GM19240 (cell line): Measurements from ENCODE around the gene KCNE4.
A peak's percentile ranks its signal among the peaks of the same experiment; 100 is the strongest.

ENCODE experiments used
- DNase-seq: peaks from one replicate; pipeline ENCODE4 v3.0.0; 2011; ENCODE audit warnings: low spot score; ENCODE audit not compliant: insufficient read length

KCNE4 gene

GRCh38 chr2:223083402-223084070 is 31.5 kb downstream of the KCNE4 start:
- no peak for DNase-seq

- no peak for DNase-seq
Measured at GRCh38 chr2:223084873-223085272, 32.9 kb downstream of the KCNE4 start.

GRCh38 chr2:223086370-223086981 is 34.5 kb downstream of the KCNE4 start:
- no peak for DNase-seq

- DNase-seq = no peak
Measured at GRCh38 chr2:223087466-223087865, 35.5 kb downstream of the KCNE4 start.

- no peak for DNase-seq
Measured at GRCh38 chr2:223088866-223089265, 36.9 kb downstream of the KCNE4 start.

- DNase-seq = no peak
Measured at GRCh38 chr2:223090039-223090438, 38.0 kb downstream of the KCNE4 start.

- DNase-seq = no peak
Measured at GRCh38 chr2:223090540-223091235, 38.7 kb downstream of the KCNE4 start.

- DNase-seq = no peak
Measured at GRCh38 chr2:223092667-223093066, 40.7 kb downstream of the KCNE4 start.

GRCh38 chr2:223093436-223094241 is 41.6 kb downstream of the KCNE4 start:
- DNase-seq = no peak

GRCh38 chr2:223095207-223095606 is 43.2 kb downstream of the KCNE4 start:
- no peak for DNase-seq

- DNase-seq = no peak
Measured at GRCh38 chr2:223096235-223096970, 44.4 kb downstream of the KCNE4 start.

- no peak for DNase-seq
Measured at GRCh38 chr2:223097888-223098383, 45.9 kb downstream of the KCNE4 start.

- no peak for DNase-seq
Measured at GRCh38 chr2:223099561-223099960, 47.6 kb downstream of the KCNE4 start.

- no peak for DNase-seq
Measured at GRCh38 chr2:223100061-223100511, 48.1 kb downstream of the KCNE4 start.

GRCh38 chr2:223101340-223102039 is 49.5 kb downstream of the KCNE4 start:
- DNase-seq = peak; percentile 4

- DNase-seq = no peak
Measured at GRCh38 chr2:223102040-223102400, 50.0 kb downstream of the KCNE4 start.

GRCh38 chr2:223102450-223102849 is 50.5 kb downstream of the KCNE4 start:
- DNase-seq = no peak

GRCh38 chr2:223104336-223105132 is 52.5 kb downstream of the KCNE4 start:
- DNase-seq = no peak
